HEK293 (cell line): ENCODE measurements around the gene PCNA.

ENCODE experiments used
- CTCF ChIA-PET: fragments of 350-600 bp; formaldehyde crosslinking; extraction: SDS; loops from one replicate; lab custom pipeline; 2021; ENCODE audit warnings: antibody characterized with exemption; lab: Yijun Ruan, JAX
- POLR2A ChIA-PET: fragments of 300-600 bp; formaldehyde crosslinking; extraction: SDS; loops from one replicate; lab custom pipeline; 2020; ENCODE audit warnings: antibody characterized with exemption, inconsistent platforms; lab: Yijun Ruan, JAX
- H3K27ac ChIP-seq: fragments of 200-500 bp; sonication (Bioruptor generic); 2 replicates; pipeline ENCODE4 v1.5.1; 2014; ENCODE audit warnings: low read depth, low read length, control low read depth, inconsistent platforms; ENCODE audit errors: extremely low read depth
- H3K36me3 ChIP-seq, 2 experiments: fragments of 200-500 bp in 1 of 2; sonication (Bioruptor generic) in 1 of 2; 1 replicate in 1 of 2; 2 replicates in 1 of 2; pipeline ENCODE4 v1.5.1; 2014 to 2017; ENCODE audit warnings: inconsistent platforms in 2 of 2, low read length in 2 of 2; ENCODE audit not compliant: control insufficient read depth in 2 of 2, insufficient read depth in 1 of 2
- H3K4me1 ChIP-seq: fragments of 200-500 bp; sonication (Bioruptor generic); 2 replicates; pipeline ENCODE4 v1.5.1; 2014; ENCODE audit warnings: mild to moderate bottlenecking, low read length, inconsistent platforms; ENCODE audit not compliant: control insufficient read depth, insufficient read depth
- H3K4me3 ChIP-seq: 2 replicates; pipeline ENCODE4 v1.5.1; 2011; ENCODE audit warnings: low read depth, mild to moderate bottlenecking, control low read depth, low read length, moderate library complexity
- H3K9me3 ChIP-seq: fragments of 200-500 bp; sonication (Bioruptor generic); 2 replicates; pipeline ENCODE4 v1.5.1; 2014; ENCODE audit warnings: low read depth, low read length, inconsistent platforms; ENCODE audit not compliant: control insufficient read depth, insufficient read depth
- GLI4 ChIP-seq: fragments of 450-650 bp; formaldehyde crosslinking; IDR thresholded peaks from 2 replicates; pipeline ENCODE4 v1.5.1; 2016; ENCODE audit warnings: missing biosample characterization, missing genetic modification characterization
- KLF16 ChIP-seq: fragments of 450-650 bp; formaldehyde crosslinking; IDR thresholded peaks from 2 replicates; pipeline ENCODE4 v1.5.1; 2017; ENCODE audit warnings: missing biosample characterization, missing genetic modification characterization
- MZF1 ChIP-seq: fragments of 450-650 bp; formaldehyde crosslinking; IDR thresholded peaks from 2 replicates; pipeline ENCODE4 v1.5.1; 2017; ENCODE audit warnings: missing biosample characterization, missing genetic modification characterization, borderline replicate concordance
- SALL2 ChIP-seq: fragments of 450-650 bp; formaldehyde crosslinking; IDR thresholded peaks from 2 replicates; pipeline ENCODE4 v1.5.0; 2017; ENCODE audit warnings: missing biosample characterization, mild to moderate bottlenecking, missing genetic modification characterization, borderline replicate concordance
- ZNF121 ChIP-seq: fragments of 450-650 bp; formaldehyde crosslinking; IDR thresholded peaks from 2 replicates; pipeline ENCODE4 v1.5.1; 2016; ENCODE audit warnings: missing biosample characterization, missing genetic modification characterization
- ZNF133 ChIP-seq: fragments of 450-650 bp; formaldehyde crosslinking; IDR thresholded peaks from 2 replicates; pipeline ENCODE4 v1.5.1; 2016; ENCODE audit warnings: missing biosample characterization, missing genetic modification characterization
- ZNF138 ChIP-seq: fragments of 450-650 bp; formaldehyde crosslinking; IDR thresholded peaks from 2 replicates; pipeline ENCODE4 v1.5.1; 2016; ENCODE audit warnings: missing biosample characterization, missing genetic modification characterization, borderline replicate concordance
- ZNF16 ChIP-seq: fragments of 450-650 bp; formaldehyde crosslinking; IDR thresholded peaks from 2 replicates; pipeline ENCODE4 v1.5.1; 2016; ENCODE audit warnings: low read depth, missing biosample characterization, missing genetic modification characterization
- ZNF169 ChIP-seq: fragments of 450-650 bp; formaldehyde crosslinking; IDR thresholded peaks from 2 replicates; pipeline ENCODE4 v1.5.1; 2016; ENCODE audit warnings: missing biosample characterization, missing genetic modification characterization
- ZNF239 ChIP-seq: fragments of 450-650 bp; formaldehyde crosslinking; IDR thresholded peaks from 2 replicates; pipeline ENCODE4 v1.5.1; 2016; ENCODE audit warnings: missing biosample characterization, missing genetic modification characterization
- ZNF350 ChIP-seq: fragments of 450-650 bp; formaldehyde crosslinking; IDR thresholded peaks from 2 replicates; pipeline ENCODE4 v1.5.0; 2017; ENCODE audit warnings: missing biosample characterization, mild to moderate bottlenecking, missing genetic modification characterization
- ZNF501 ChIP-seq: fragments of 450-650 bp; formaldehyde crosslinking; IDR thresholded peaks from 2 replicates; pipeline ENCODE4 v1.5.1; 2016; ENCODE audit warnings: missing biosample characterization, missing genetic modification characterization
- ZNF529 ChIP-seq: fragments of 450-650 bp; formaldehyde crosslinking; IDR thresholded peaks from 2 replicates; pipeline ENCODE4 v1.5.1; 2017; ENCODE audit warnings: missing genetic modification characterization, missing biosample characterization; ENCODE audit not compliant: insufficient replicate concordance
- ZNF548 ChIP-seq: fragments of 450-650 bp; formaldehyde crosslinking; IDR thresholded peaks from 2 replicates; pipeline ENCODE4 v1.5.1; 2016; ENCODE audit warnings: missing biosample characterization, missing genetic modification characterization
- ZNF626 ChIP-seq: fragments of 450-650 bp; sonication (Bioruptor Pico); formaldehyde crosslinking; IDR thresholded peaks from 2 replicates; pipeline ENCODE4 v1.5.1; 2018; ENCODE audit warnings: missing biosample characterization, missing genetic modification characterization, inconsistent platforms
- TF ChIP-seq, protein P1 (sequence below): fragments of 450-650 bp; formaldehyde crosslinking; IDR thresholded peaks from 2 replicates; pipeline ENCODE4 v1.5.1; 2016; ENCODE audit warnings: missing biosample characterization, missing genetic modification characterization
- TF ChIP-seq, protein P2 (sequence below): fragments of 450-650 bp; formaldehyde crosslinking; IDR thresholded peaks from 2 replicates; pipeline ENCODE4 v1.5.1; 2016; ENCODE audit warnings: missing biosample characterization, missing genetic modification characterization, borderline replicate concordance
- TF ChIP-seq, protein P3 (sequence below): fragments of 450-650 bp; formaldehyde crosslinking; IDR thresholded peaks from 2 replicates; pipeline ENCODE4 v1.5.1; 2016; ENCODE audit warnings: missing biosample characterization, missing genetic modification characterization

The PCNA gene

DNA sequence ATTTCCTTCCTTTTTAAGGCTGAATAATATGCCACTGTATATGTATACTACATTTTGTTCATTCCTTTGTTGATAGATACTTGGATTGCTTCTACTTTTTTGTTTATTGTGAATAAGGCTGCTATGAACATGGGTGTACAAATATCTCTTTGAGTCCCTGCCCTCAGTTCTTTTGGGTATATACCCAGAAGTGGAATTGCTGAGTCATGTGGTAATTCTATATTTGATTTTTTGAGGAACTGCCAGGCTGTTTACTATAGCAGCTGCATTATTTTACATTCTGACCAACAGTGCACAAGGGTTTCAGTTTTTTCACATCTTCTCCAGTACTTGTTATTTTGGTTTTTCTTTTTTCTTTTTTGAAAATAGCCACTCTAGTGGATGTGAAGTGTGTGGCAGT, 41.1 kb upstream of the PCNA start (continued):
- TF ChIP-seq, protein P1, sequence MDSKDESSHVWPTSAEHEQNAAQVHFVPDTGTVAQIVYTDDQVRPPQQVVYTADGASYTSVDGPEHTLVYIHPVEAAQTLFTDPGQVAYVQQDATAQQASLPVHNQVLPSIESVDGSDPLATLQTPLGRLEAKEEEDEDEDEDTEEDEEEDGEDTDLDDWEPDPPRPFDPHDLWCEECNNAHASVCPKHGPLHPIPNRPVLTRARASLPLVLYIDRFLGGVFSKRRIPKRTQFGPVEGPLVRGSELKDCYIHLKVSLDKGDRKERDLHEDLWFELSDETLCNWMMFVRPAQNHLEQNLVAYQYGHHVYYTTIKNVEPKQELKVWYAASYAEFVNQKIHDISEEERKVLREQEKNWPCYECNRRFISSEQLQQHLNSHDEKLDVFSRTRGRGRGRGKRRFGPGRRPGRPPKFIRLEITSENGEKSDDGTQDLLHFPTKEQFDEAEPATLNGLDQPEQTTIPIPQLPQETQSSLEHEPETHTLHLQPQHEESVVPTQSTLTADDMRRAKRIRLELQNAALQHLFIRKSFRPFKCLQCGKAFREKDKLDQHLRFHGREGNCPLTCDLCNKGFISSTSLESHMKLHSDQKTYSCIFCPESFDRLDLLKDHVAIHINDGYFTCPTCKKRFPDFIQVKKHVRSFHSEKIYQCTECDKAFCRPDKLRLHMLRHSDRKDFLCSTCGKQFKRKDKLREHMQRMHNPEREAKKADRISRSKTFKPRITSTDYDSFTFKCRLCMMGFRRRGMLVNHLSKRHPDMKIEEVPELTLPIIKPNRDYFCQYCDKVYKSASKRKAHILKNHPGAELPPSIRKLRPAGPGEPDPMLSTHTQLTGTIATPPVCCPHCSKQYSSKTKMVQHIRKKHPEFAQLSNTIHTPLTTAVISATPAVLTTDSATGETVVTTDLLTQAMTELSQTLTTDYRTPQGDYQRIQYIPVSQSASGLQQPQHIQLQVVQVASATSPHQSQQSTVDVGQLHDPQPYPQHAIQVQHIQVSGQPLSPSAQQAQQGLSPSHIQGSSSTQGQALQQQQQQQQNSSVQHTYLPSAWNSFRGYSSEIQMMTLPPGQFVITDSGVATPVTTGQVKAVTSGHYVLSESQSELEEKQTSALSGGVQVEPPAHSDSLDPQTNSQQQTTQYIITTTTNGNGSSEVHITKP (tag by site-specific recombination) = no peak
- no peak for TF ChIP-seq MZF1

DNA sequence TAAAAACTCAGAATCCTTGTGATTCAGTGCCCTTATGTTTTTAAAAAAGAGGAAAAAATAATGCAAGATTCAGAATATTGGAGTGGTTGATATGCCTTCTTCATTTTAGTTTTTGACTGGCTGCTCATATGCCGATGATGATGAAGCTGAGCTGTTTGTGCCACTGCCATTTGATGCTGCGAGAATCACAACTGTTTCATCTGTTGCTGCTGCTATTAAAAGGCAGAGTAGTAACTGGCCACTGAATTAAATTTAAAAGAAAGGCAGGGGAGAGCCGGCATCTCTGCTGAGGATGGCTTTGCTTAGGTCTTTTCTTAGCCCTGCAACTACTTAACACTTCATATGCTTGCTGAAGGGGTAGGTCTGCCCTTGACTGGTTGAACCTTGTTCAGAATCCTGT, 40.2 kb upstream of the PCNA start:
- H3K36me3 ChIP-seq = no peaks in the 10 kb centered on the region; a peak in 1 of 3 replicates
- TF ChIP-seq ZNF239 (tag by site-specific recombination) = no peak
- TF ChIP-seq ZNF169 = no peak
- no peak for TF ChIP-seq ZNF501 (tag by site-specific recombination)
- no peak for TF ChIP-seq ZNF133 (tag by site-specific recombination)
- TF ChIP-seq, protein P2, sequence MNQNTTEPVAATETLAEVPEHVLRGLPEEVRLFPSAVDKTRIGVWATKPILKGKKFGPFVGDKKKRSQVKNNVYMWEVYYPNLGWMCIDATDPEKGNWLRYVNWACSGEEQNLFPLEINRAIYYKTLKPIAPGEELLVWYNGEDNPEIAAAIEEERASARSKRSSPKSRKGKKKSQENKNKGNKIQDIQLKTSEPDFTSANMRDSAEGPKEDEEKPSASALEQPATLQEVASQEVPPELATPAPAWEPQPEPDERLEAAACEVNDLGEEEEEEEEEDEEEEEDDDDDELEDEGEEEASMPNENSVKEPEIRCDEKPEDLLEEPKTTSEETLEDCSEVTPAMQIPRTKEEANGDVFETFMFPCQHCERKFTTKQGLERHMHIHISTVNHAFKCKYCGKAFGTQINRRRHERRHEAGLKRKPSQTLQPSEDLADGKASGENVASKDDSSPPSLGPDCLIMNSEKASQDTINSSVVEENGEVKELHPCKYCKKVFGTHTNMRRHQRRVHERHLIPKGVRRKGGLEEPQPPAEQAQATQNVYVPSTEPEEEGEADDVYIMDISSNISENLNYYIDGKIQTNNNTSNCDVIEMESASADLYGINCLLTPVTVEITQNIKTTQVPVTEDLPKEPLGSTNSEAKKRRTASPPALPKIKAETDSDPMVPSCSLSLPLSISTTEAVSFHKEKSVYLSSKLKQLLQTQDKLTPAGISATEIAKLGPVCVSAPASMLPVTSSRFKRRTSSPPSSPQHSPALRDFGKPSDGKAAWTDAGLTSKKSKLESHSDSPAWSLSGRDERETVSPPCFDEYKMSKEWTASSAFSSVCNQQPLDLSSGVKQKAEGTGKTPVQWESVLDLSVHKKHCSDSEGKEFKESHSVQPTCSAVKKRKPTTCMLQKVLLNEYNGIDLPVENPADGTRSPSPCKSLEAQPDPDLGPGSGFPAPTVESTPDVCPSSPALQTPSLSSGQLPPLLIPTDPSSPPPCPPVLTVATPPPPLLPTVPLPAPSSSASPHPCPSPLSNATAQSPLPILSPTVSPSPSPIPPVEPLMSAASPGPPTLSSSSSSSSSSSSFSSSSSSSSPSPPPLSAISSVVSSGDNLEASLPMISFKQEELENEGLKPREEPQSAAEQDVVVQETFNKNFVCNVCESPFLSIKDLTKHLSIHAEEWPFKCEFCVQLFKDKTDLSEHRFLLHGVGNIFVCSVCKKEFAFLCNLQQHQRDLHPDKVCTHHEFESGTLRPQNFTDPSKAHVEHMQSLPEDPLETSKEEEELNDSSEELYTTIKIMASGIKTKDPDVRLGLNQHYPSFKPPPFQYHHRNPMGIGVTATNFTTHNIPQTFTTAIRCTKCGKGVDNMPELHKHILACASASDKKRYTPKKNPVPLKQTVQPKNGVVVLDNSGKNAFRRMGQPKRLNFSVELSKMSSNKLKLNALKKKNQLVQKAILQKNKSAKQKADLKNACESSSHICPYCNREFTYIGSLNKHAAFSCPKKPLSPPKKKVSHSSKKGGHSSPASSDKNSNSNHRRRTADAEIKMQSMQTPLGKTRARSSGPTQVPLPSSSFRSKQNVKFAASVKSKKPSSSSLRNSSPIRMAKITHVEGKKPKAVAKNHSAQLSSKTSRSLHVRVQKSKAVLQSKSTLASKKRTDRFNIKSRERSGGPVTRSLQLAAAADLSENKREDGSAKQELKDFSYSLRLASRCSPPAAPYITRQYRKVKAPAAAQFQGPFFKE (tag by site-specific recombination) = no peak
- no peak for TF ChIP-seq ZNF16 (tag by site-specific recombination)
- TF ChIP-seq, all 188 proteins: peak for 0
- Histone ChIP-seq H3K4me1 (peaks cover 3% of the 10 kb centered on the region; the same call in 1 of the 2 replicates), H3K4me3 (no peak overlapping the region), H3K27ac (no peak overlapping the region), H3K9me3 (no peaks in the 10 kb centered on the region)
- POLR2A ChIA-PET = no interaction called here
- CTCF ChIA-PET = no interaction called here

DNA sequence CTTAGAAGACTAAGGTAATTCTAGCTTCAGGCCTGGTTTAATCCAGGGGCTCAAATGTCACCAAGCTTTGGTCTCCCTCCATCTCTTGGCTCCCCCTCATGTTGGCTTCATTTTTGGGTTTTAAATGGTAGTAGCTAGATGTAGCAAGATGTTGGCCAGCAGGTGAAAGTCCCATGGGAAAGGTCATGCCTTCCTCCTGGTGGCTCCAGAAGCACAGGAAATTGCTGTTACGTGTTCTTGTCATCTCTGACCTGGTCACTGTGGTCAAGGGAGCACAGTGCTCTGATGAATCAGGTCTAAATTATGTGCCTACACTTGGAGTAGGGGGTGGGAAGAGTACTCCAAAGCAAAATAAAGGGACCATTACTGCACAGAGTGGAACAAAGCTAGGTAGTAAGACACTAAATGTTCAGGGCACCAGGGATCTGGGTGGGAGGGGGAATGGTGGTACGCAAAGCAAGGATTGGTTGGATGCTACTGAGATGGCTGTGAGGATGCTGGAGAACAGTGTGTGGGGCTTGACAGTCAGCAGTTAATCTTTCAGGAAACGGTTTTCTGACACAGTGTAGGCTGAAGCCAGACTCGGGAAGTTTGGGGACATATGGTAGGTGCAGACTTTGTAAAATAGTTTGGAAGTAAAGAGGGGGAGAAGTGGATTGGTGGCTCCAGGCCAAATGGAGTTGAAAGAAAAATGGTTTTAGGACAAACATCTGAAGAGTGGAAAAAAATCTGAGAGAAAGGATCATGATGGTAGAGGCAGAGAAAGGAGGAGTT, 37.1 kb upstream of the PCNA start:
- Histone ChIP-seq H3K4me1 (0 out of 2 replicates have a peak, but pooled peaks cover 6% of the 10 kb centered on the region), H3K27ac (no peak overlapping the region), H3K9me3 (no peaks in the 10 kb centered on the region), H3K4me3 (no peak overlapping the region), H3K36me3 (no peaks in the 10 kb centered on the region; a peak in 1 of 3 replicates)
- POLR2A ChIA-PET = interaction anchor here (0.9 kb wide), 1 partner anchor 30 kb away, joined by 3 read pairs; the partner anchor contains the start of gene CDS2
- CTCF ChIA-PET = interaction anchor here (0.5 to 1.8 kb wide), 7 partner anchors 10 to 916 kb away, joined by 3 to 8 read pairs (median 3); no protein-coding TSS in a partner anchor
- TF ChIP-seq SALL2 = no peak
- TF ChIP-seq ZNF138 (tag by site-specific recombination) = no peak
- TF ChIP-seq ZNF626 (tag by site-specific recombination) = no peak
- no peak for TF ChIP-seq ZNF121
- TF ChIP-seq ZNF548 (tag by site-specific recombination) = no peak
- TF ChIP-seq, protein P3, sequence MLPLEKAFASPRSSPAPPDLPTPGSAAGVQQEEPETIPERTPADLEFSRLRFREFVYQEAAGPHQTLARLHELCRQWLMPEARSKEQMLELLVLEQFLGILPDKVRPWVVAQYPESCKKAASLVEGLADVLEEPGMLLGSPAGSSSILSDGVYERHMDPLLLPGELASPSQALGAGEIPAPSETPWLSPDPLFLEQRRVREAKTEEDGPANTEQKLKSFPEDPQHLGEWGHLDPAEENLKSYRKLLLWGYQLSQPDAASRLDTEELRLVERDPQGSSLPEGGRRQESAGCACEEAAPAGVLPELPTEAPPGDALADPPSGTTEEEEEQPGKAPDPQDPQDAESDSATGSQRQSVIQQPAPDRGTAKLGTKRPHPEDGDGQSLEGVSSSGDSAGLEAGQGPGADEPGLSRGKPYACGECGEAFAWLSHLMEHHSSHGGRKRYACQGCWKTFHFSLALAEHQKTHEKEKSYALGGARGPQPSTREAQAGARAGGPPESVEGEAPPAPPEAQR (tag by site-specific recombination) = no peak
- no peak for TF ChIP-seq KLF16
- no peak for TF ChIP-seq GLI4
- TF ChIP-seq ZNF529 (tag by site-specific recombination) = no peak
- TF ChIP-seq ZNF350 (tag by site-specific recombination) = no peak
